ENCODE results near the gene IFIT3.
"Not testable (repeated sequence)": the region's sequence is repeated elsewhere in the genome, so short reads cannot be mapped to it uniquely, and the experiment has no call there.

The IFIT3 gene

GRCh38 chr10:89327803-89328441, at the start of gene IFIT3:
Gene IFIT3 (plus strand): TSS chr10:89327997. CDS start chr10:89328074, 77 bp downstream.
- peak in 41 of 56 donors; percentile 14 to 79 (median 43) for DNase-seq

GRCh38 chr10:89278034-89278535, 49.7 kb upstream of the IFIT3 start:
- peak in 7 of 56 donors; percentile 9 to 46 (median 29) for DNase-seq

GRCh38 chr10:89278900-89279392, 48.9 kb upstream of the IFIT3 start:
- DNase-seq: no peak

- peak in 1 of 56 donors; percentile 33 for DNase-seq
Measured at GRCh38 chr10:89279421-89279869, 48.4 kb upstream of the IFIT3 start.

GRCh38 chr10:89280508-89280907, 47.3 kb upstream of the IFIT3 start:
- DNase-seq: no peak

- no peak for DNase-seq
Measured at GRCh38 chr10:89281606-89282395, 46.0 kb upstream of the IFIT3 start.

GRCh38 chr10:89283025-89283935, 44.5 kb upstream of the IFIT3 start:
- DNase-seq: peak in 5 of 56 donors; percentile 10 to 54 (median 20)

GRCh38 chr10:89283936-89284475, 43.8 kb upstream of the IFIT3 start:
- DNase-seq: peak in 19 of 56 donors; percentile 11 to 64 (median 30)

- not testable (repeated sequence) for DNase-seq
Measured at GRCh38 chr10:89284711-89285110, 43.1 kb upstream of the IFIT3 start.

- not testable (repeated sequence) for DNase-seq
Measured at GRCh38 chr10:89285303-89285702, 42.5 kb upstream of the IFIT3 start.

GRCh38 chr10:89294721-89295239, 33.0 kb upstream of the IFIT3 start:
- no peak for DNase-seq

GRCh38 chr10:89295597-89295996, 32.2 kb upstream of the IFIT3 start:
- DNase-seq: no peak

GRCh38 chr10:89296220-89296648, 31.6 kb upstream of the IFIT3 start:
- peak in 7 of 56 donors; percentile 5 to 22 (median 11) for DNase-seq

- no peak for DNase-seq
Measured at GRCh38 chr10:89297356-89297755, 30.4 kb upstream of the IFIT3 start.

GRCh38 chr10:89297791-89298190, 30.0 kb upstream of the IFIT3 start:
- DNase-seq: no peak

GRCh38 chr10:89299031-89299430, 28.8 kb upstream of the IFIT3 start:
- DNase-seq: no peak

- DNase-seq: peak in 7 of 56 donors; percentile 8 to 56 (median 29)
Measured at GRCh38 chr10:89301232-89301631, 26.6 kb upstream of the IFIT3 start.

- peak in 29 of 56 donors; percentile 8 to 81 (median 45) for DNase-seq
Measured at GRCh38 chr10:89301721-89302445, 25.9 kb upstream of the IFIT3 start, which contains the start of gene IFIT2. Gene IFIT2 (plus strand): TSS chr10:89302046. CDS start chr10:89302124, 78 bp downstream.

- DNase-seq: peak in 2 of 56 donors; percentile 15 to 19
Measured at GRCh38 chr10:89302625-89303024, 25.2 kb upstream of the IFIT3 start.
